SJCRH30 (cell line): Measurements from ENCODE around the gene TRABD2B. TPM values are rescaled to one million over a fixed set of nuclear protein-coding genes. Genes with fewer than 3 reads are reported as not detected.

ENCODE experiments used
- DNase-seq, 2 experiments: peaks; one replicate each; pipeline ENCODE4 v3.0.0-alpha.2; 2015 to 2020
- H3K27ac ChIP-seq: fragments of 250-450 bp; sonication (Bioruptor Pico); 2 replicates; pipeline ENCODE4 v1.5.1; 2020; ENCODE audit warnings: mild to moderate bottlenecking, moderate library complexity
- H3K27me3 ChIP-seq: fragments of 250-450 bp; sonication (Bioruptor Pico); 2 replicates; pipeline ENCODE4 v1.5.1; 2020; ENCODE audit warnings: mild to moderate bottlenecking, moderate library complexity
- H3K36me3 ChIP-seq: fragments of 250-450 bp; sonication (Bioruptor Pico); 2 replicates; pipeline ENCODE4 v1.5.1; 2020; ENCODE audit warnings: mild to moderate bottlenecking, moderate library complexity
- H3K4me1 ChIP-seq: fragments of 250-450 bp; sonication (Bioruptor Pico); 2 replicates; pipeline ENCODE4 v1.5.1; 2020; ENCODE audit warnings: mild to moderate bottlenecking, moderate library complexity
- H3K4me3 ChIP-seq: fragments of 250-450 bp; sonication (Bioruptor Pico); 2 replicates; pipeline ENCODE4 v1.5.1; 2020; ENCODE audit warnings: mild to moderate bottlenecking, moderate library complexity
- H3K9me3 ChIP-seq: fragments of 250-450 bp; sonication (Bioruptor Pico); replicated peaks from 2 replicates; pipeline ENCODE4 v1.5.1; 2020; ENCODE audit warnings: mild to moderate bottlenecking, moderate library complexity
- total RNA-seq: library from RNA; depleted of rRNA; stranded (reverse); fragments of >200 nt; shearing (Covaris generic); gene quantifications from 2 replicates; pipeline ENCODE4 v1.2.3, GENCODE V29; 2014; rRNA removed

Gene TRABD2B
- total RNA-seq, 1 experiment from 2014 or later, result 1.1 TPM

DNA sequence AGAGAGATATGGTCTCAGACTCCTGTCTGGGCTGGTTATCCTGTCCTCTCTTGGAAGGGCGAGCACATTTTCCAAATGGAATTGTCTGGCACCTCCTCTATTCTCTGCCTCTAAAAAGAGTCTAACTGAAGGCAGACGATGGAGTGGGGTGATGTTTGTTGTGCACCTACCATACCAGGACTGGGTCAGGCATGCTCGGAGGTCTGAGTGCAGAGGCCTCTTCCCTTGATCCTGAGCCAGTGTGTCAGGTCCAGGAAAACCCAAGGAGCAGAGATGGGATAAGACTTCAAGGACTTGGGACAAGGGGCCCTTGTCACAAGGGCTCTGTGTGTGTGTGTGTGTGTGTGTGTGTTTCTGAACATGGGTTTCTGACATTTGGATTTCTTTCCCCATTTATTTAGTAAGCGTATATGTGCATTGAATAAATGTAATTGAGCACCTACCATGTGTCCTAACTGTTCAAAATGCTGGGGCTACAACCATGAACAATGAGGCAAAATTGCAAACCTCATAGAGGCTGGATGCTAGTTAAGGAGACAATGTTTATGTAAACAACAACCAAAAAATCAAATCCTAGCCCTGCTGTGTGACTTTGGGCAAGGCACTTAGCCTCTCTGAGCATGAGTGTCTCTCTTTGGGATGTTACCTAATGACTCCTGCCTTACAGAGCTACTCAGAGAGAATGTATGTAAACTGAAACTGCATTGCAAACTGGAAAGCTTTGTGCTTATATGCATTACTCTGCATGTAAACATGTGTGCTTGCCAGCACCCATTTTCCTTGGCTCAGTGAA is 283.0 kb downstream of the TRABD2B start:
- H3K27ac ChIP-seq, result no peak overlapping the region
- no peak for DNase-seq
- H3K27me3 ChIP-seq, result no peaks in the 10 kb centered on the region; the same call in 1 of the 2 replicates

DNA sequence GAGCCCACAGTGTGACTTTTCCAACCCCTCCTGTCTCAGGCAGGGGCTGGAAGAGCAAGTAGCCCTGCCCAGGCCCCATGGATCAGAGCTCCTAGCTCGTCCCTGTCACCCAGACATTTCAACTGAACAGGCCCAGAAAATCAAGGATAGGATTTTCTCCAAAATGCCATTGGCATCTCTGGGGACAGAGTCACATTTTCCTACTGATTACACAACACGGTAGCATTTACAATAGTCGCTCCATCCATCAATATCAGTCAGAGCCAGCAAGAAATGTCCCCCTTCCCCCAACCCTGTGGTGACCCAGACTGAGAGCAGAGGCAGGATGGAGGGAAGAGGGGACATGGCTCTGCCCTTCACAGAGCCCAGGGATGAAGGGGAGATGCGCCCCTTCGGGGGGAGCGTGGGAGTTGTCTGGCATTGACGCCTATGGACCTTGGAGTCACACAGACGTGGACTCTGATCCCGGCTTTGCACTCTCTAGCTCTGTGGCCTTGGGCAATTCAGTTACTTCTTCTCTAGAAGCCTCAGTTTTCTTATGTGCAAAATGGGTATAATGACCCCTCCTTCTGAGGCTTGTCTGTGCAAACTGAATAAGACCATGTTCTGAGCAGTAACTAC is 283.7 kb downstream of the TRABD2B start:
- no peak overlapping the region for H3K27ac ChIP-seq
- H3K4me3 ChIP-seq, result no peak overlapping the region
- H3K36me3 ChIP-seq, result no peaks in the 10 kb centered on the region
- peaks cover 11% of the 10 kb centered on the region; the same call in 1 of the 2 replicates for H3K4me1 ChIP-seq
- DNase-seq, result no peak
- no peaks in the 10 kb centered on the region for H3K9me3 ChIP-seq
- H3K27me3 ChIP-seq, result no peaks in the 10 kb centered on the region; the same call in 1 of the 2 replicates

More for the DNA sequence above, 283.0 kb downstream of the TRABD2B start:
- no peak overlapping the region for H3K4me3 ChIP-seq
- no peaks in the 10 kb centered on the region for H3K9me3 ChIP-seq
- peaks cover 11% of the 10 kb centered on the region; the same call in 1 of the 2 replicates for H3K4me1 ChIP-seq
- H3K36me3 ChIP-seq, result no peaks in the 10 kb centered on the region

GRCh38 chr1:47712596-47713299 is 284.4 kb downstream of the TRABD2B start:
- DNase-seq, result no peak
- Histone ChIP-seq H3K36me3 (no peaks in the 10 kb centered on the region), H3K9me3 (no peaks in the 10 kb centered on the region), H3K4me3 (no peak overlapping the region), H3K27me3 (no peaks in the 10 kb centered on the region; the same call in 1 of the 2 replicates), H3K27ac (no peak overlapping the region), H3K4me1 (peaks cover 11% of the 10 kb centered on the region; the same call in 1 of the 2 replicates)

- no peak overlapping the region for H3K27ac ChIP-seq
- H3K36me3 ChIP-seq, result no peaks in the 10 kb centered on the region
- no peak for DNase-seq
- no peak overlapping the region for H3K4me3 ChIP-seq
- H3K9me3 ChIP-seq, result no peaks in the 10 kb centered on the region
- H3K4me1 ChIP-seq, result peaks cover 11% of the 10 kb centered on the region; the same call in 1 of the 2 replicates
- no peaks in the 10 kb centered on the region; the same call in 1 of the 2 replicates for H3K27me3 ChIP-seq
Observed at GRCh38 chr1:47711848-47712492, 285.2 kb downstream of the TRABD2B start.

DNA sequence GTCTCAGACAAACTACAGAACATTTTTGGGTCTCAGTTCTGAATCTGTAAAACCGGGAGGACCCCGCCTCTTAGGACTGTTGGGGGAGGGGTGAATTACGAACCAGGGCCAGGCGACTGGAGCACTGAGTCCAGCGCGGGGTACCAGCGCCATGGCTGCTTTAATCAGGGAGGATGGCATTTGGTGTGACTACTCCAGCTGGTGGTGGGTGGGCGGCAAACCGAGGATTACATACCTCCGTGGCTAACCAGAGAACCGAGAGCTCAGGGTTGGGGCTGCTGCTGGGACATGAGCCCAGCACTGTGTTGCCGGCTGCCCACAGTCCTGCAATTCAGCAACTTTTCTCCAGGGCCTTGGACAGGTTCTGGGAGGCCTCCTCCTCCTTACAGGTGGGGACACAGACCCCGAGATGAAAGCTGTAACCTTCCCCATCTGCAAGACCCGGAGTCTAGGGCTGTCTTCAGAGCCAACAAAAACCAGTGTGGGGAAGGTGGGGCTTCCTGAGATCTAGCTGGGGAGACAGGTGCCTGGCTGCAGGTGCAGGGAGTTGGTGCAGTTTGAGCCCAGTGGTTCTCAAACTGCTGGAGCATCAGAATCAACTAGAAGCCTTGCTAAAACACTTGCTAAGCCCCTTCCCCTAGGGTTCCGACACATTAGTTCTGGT is 285.9 kb downstream of the TRABD2B start:
- H3K27me3 ChIP-seq, result no peaks in the 10 kb centered on the region; the same call in 1 of the 2 replicates
- DNase-seq, result no peak
- H3K4me1 ChIP-seq, result peaks cover 11% of the 10 kb centered on the region; the same call in 1 of the 2 replicates
- no peak overlapping the region for H3K27ac ChIP-seq
- H3K9me3 ChIP-seq, result no peaks in the 10 kb centered on the region
- H3K36me3 ChIP-seq, result no peaks in the 10 kb centered on the region
- no peak overlapping the region for H3K4me3 ChIP-seq

Other genes starting within 250 kb of the TRABD2B start
- gene SLC5A9, start 225.3 kb upstream of the TRABD2B start, total RNA-seq, result not detected in 2 replicates